Vagina (tissue), 2 donors: Measurements from ENCODE around the gene NANOS3.

Experiments used
- CTCF ChIP-seq, 3 experiments: fragments of 450-650 bp in 2 of 3; fragments of 200-600 bp in 1 of 3; sonication (generic) in 1 of 3; IDR thresholded peaks; one replicate each; pipeline ENCODE4 v1.5.1; 2017 to 2019; ENCODE audit warnings: antibody characterized with exemption in 3 of 3, mild to moderate bottlenecking in 2 of 3, moderate library complexity in 2 of 3
- POLR2A ChIP-seq, 2 donors: fragments of 450-650 bp; IDR thresholded peaks; one replicate each; pipeline ENCODE4 v1.6.1; 2017; ENCODE audit warnings: antibody characterized with exemption in 2 of 2, mild to moderate bottlenecking in 2 of 2, moderate library complexity in 2 of 2
- POLR2AphosphoS5 ChIP-seq, 2 donors: sonication (generic); formaldehyde crosslinking; IDR thresholded peaks; one replicate each; pipeline ENCODE4 v1.9.0; 2017; ENCODE audit warnings: antibody characterized with exemption in 2 of 2, mild to moderate bottlenecking in 2 of 2, low read depth in 1 of 2; ENCODE audit not compliant: insufficient read depth in 1 of 2

- TF ChIP-seq CTCF (IDR thresholded peaks at IDR 0.05) (no peak), POLR2A (IDR thresholded peaks at IDR 0.05) (no peak), POLR2AphosphoS5 (IDR thresholded peaks at IDR 0.05; ENCODE audit: insufficient read depth in 1 of 2, low read depth in 1 of 2) (no peak)
Observed at GRCh38 chr19:13872695-13873389, 4.1 kb upstream of the NANOS3 start.
